22Rv1 (cell line): Measurements from ENCODE around the gene APOBR.
"Not testable (repeated sequence)": the region's sequence is repeated elsewhere in the genome, so short reads cannot be mapped to it uniquely, and the experiment has no call there.

Experiments used
- H3K27ac ChIP-seq: fragments of 450-650 bp; 2 replicates; pipeline ENCODE4 v1.5.1; 2017
- ZFX ChIP-seq: fragments of 450-650 bp; IDR thresholded peaks from 2 replicates; pipeline ENCODE4 v1.6.1; 2017; ENCODE audit warnings: antibody characterized with exemption, borderline replicate concordance
- TF ChIP-seq, protein P1 (sequence below): fragments of 450-650 bp; IDR thresholded peaks from 2 replicates; pipeline ENCODE4 v1.5.1; 2017; ENCODE audit warnings: mild to moderate bottlenecking

The APOBR gene

GRCh38 chr16:28495795-28496749, 1.6 kb downstream of the APOBR start:
- no peak overlapping the region for H3K27ac ChIP-seq
- TF ChIP-seq ZFX: no peak
- TF ChIP-seq, protein P1, sequence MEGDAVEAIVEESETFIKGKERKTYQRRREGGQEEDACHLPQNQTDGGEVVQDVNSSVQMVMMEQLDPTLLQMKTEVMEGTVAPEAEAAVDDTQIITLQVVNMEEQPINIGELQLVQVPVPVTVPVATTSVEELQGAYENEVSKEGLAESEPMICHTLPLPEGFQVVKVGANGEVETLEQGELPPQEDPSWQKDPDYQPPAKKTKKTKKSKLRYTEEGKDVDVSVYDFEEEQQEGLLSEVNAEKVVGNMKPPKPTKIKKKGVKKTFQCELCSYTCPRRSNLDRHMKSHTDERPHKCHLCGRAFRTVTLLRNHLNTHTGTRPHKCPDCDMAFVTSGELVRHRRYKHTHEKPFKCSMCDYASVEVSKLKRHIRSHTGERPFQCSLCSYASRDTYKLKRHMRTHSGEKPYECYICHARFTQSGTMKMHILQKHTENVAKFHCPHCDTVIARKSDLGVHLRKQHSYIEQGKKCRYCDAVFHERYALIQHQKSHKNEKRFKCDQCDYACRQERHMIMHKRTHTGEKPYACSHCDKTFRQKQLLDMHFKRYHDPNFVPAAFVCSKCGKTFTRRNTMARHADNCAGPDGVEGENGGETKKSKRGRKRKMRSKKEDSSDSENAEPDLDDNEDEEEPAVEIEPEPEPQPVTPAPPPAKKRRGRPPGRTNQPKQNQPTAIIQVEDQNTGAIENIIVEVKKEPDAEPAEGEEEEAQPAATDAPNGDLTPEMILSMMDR: no peak

DNA sequence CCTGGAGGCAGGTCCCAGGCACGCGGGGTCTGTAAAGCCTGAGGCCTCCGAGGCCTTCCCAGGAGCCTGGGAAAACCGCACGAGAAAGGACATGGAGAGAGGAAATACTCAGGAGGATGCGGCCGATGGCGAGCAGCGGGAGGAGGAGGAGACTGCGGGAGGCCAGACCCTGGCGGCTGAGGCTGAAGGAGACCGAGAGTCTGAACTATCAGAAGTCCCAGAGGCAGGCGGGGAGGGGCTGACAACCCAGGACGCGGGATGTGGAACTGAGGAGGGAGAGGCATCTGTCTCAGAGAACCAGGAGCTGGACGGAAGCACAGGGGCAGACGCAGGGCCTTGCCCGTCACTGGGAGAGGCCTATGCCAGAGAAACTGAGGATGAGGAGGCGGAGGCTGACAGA, 2.4 kb downstream of the APOBR start:
- no peak overlapping the region for H3K27ac ChIP-seq

GRCh38 chr16:28497386-28497785, 2.9 kb downstream of the APOBR start:
- TF ChIP-seq, protein P1: no peak
- TF ChIP-seq ZFX: no peak
- no peak overlapping the region for H3K27ac ChIP-seq

More for the DNA sequence above, 2.4 kb downstream of the APOBR start:
- TF ChIP-seq ZFX: no peak
- TF ChIP-seq, protein P1: no peak

GRCh38 chr16:28497861-28498599, 3.6 kb downstream of the APOBR start:
- no peak overlapping the region for H3K27ac ChIP-seq
- no peak for TF ChIP-seq ZFX
- TF ChIP-seq, protein P1: no peak

- TF ChIP-seq, protein P1: no peak
- TF ChIP-seq ZFX: no peak
- no peak overlapping the region for H3K27ac ChIP-seq
These were observed 4.4 kb downstream of the APOBR start for GRCh38 chr16:28498666-28499381.

- TF ChIP-seq, protein P1: no peak
- no peak for TF ChIP-seq ZFX
- H3K27ac ChIP-seq: no peak overlapping the region
These were observed 5.4 kb downstream of the APOBR start for GRCh38 chr16:28499854-28500253.

DNA sequence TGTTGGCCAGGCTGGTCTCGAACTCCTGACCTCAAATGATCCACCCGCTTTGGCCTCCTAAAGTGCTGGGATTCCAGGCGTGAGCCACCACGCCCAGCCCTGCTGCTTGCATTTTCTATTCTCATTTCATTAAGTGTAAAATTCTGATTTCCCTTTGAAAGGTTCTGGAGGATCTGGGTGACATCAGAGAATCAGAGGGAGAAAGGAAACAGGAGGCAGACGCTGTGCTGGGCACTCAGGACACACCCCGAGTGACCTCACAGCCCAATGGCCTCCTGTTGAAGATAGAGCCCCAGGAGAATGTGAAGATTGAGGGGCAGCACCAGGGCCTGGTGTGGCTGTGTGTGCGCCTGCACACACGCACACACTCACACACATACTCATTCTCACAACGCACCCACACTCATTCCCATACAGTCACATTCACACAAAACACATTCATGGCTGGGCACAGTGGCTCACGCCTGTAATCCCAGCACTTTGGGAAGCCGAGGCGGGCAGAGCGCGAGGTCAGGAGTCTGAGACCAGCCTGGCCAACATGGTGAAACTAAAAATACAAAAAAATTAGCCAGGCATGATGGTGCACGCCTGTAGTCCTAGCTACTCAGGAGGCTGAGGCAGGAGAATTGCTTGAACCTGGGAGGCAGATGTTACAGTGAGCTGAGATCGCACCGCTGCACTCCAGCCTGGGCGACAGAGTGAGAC, 6.2 kb downstream of the APOBR start:
- not testable (repeated sequence) for H3K27ac ChIP-seq
